Sigmoid colon (tissue), 4 donors: ENCODE data around the gene SUMO3.

Experiments
- POLR2AphosphoS5 ChIP-seq, 4 donors: sonication (generic); formaldehyde crosslinking; IDR thresholded peaks; one replicate each; pipeline ENCODE4 v1.6.1; 2017; ENCODE audit warnings: antibody characterized with exemption in 4 of 4
- TF ChIP-seq, protein P1 (sequence below), 4 experiments: fragments of 450-650 bp in 3 of 4; fragments of 200-600 bp in 1 of 4; IDR thresholded peaks; one replicate each; pipeline ENCODE4 v1.5.1; 2016 to 2019; ENCODE audit warnings: antibody characterized with exemption in 4 of 4, mild to moderate bottlenecking in 3 of 4, moderate library complexity in 2 of 4

GRCh38 chr21:44850905-44851657 is 33.2 kb upstream of the SUMO3 start:
- TF ChIP-seq, protein P1, sequence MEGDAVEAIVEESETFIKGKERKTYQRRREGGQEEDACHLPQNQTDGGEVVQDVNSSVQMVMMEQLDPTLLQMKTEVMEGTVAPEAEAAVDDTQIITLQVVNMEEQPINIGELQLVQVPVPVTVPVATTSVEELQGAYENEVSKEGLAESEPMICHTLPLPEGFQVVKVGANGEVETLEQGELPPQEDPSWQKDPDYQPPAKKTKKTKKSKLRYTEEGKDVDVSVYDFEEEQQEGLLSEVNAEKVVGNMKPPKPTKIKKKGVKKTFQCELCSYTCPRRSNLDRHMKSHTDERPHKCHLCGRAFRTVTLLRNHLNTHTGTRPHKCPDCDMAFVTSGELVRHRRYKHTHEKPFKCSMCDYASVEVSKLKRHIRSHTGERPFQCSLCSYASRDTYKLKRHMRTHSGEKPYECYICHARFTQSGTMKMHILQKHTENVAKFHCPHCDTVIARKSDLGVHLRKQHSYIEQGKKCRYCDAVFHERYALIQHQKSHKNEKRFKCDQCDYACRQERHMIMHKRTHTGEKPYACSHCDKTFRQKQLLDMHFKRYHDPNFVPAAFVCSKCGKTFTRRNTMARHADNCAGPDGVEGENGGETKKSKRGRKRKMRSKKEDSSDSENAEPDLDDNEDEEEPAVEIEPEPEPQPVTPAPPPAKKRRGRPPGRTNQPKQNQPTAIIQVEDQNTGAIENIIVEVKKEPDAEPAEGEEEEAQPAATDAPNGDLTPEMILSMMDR (IDR thresholded peaks at IDR 0.05), result no peak
- no peak for TF ChIP-seq POLR2AphosphoS5 (IDR thresholded peaks at IDR 0.05)
